ENCODE measurements around the gene THOC3.
"Not testable (repeated sequence)": the region's sequence is repeated elsewhere in the genome, so short reads cannot be mapped to it uniquely, and the experiment has no call there.

- TF ChIP-seq CTCF (IDR thresholded peaks at IDR 0.05); REST (IDR thresholded peaks at IDR 0.05; ENCODE audit: insufficient read depth in 1 of 2, low read depth in 2 of 2, low read length in 1 of 2); POLR2AphosphoS5 (IDR thresholded peaks at IDR 0.05; ENCODE audit: low read depth, low read length); SIN3A (IDR thresholded peaks at IDR 0.05; ENCODE audit: borderline replicate concordance, insufficient read depth, low read depth, low read length): not testable (repeated sequence)
Measured at GRCh38 chr5:175967471-175968372, at the start of gene THOC3.

Data from Panc1 (cell line).